ENCODE results near the gene ZNF827. TPM values are rescaled to one million over a fixed set of nuclear protein-coding genes. Genes with fewer than 3 reads are reported as not detected.
A peak's percentile ranks its signal among the peaks of the same experiment; 100 is the strongest.

ZNF827 gene
- polyA plus RNA-seq, 4 donors: 27.5 to 37.4 (median 33.0) TPM

- peak; percentile 80 to 84 (median 82) for DNase-seq (ENCODE audit: low read depth in 4 of 4, low spot score in 3 of 4)
Measured at GRCh38 chr4:145732895-145733880, 205.4 kb downstream of the ZNF827 start.

GRCh38 chr4:145732001-145732815, 206.4 kb downstream of the ZNF827 start:
- no peak for DNase-seq (ENCODE audit: low read depth in 4 of 4, low spot score in 3 of 4)

DNA sequence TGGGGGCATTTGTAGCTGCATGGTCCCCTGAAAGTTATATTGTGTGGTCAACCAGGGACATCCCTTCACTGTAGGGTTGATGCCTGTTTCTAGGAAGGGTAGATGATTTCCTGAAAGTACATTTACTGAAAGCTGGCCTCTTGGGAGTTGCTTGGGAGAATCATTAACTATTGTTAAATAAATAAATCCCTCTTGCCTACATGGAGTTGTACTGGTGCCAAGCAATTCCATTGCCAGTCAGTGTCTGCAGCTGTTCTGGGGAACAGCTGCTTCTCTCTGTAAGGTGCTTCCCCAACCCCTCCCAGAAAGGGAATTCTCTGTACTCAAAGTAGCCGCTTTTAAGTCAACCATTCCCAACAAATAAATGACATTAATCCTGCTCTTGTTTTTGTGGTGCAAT, 207.6 kb downstream of the ZNF827 start:
- no peak for DNase-seq (ENCODE audit: low read depth in 4 of 4, low spot score in 3 of 4)

GRCh38 chr4:145730026-145730425, 208.6 kb downstream of the ZNF827 start:
- DNase-seq (ENCODE audit: low read depth in 4 of 4, low spot score in 3 of 4): no peak

DNA sequence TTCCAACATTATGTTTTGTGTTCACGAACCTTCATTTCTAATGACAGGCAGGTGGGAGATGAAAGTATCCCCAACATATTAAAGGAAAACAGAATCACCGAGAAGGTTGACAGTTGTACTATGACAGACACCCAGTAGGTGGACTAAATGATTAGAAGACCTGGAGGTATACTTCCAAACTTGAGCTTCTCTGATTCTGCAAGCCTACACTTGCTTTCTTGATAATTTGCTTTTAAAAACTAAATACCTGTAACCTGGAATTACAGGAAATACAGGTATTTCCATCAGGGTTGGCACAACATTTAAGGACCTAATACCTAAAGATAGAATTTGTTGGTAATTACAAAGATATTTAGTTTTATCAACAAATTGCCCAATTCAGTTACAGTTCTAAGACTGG, 215.3 kb downstream of the ZNF827 start:
- DNase-seq (ENCODE audit: low read depth in 4 of 4, low spot score in 3 of 4): no peak

- DNase-seq (ENCODE audit: low read depth in 4 of 4, low spot score in 3 of 4): no peak
Measured at GRCh38 chr4:145722561-145722960, 216.1 kb downstream of the ZNF827 start.

DNA sequence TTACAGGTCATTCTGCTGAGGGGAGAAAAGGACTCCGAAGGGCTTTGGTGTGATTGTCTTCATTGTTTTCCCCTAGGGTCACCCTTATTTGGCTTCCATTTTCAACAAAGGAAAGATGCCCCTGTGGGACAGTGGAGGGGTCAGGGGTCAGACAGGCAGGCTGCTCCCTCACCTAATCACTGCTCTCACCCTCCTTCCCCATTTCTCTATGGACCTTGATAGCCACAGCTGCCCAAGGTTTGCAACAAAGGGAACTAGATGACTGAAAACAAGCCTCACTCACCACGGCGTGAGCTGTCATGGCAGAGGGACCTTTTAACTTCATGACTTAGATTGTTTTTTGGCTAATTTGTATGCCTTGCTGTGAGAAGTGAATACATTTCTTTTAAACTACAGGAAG, 218.0 kb downstream of the ZNF827 start:
- no peak for DNase-seq (ENCODE audit: low read depth in 4 of 4, low spot score in 3 of 4)

DNA sequence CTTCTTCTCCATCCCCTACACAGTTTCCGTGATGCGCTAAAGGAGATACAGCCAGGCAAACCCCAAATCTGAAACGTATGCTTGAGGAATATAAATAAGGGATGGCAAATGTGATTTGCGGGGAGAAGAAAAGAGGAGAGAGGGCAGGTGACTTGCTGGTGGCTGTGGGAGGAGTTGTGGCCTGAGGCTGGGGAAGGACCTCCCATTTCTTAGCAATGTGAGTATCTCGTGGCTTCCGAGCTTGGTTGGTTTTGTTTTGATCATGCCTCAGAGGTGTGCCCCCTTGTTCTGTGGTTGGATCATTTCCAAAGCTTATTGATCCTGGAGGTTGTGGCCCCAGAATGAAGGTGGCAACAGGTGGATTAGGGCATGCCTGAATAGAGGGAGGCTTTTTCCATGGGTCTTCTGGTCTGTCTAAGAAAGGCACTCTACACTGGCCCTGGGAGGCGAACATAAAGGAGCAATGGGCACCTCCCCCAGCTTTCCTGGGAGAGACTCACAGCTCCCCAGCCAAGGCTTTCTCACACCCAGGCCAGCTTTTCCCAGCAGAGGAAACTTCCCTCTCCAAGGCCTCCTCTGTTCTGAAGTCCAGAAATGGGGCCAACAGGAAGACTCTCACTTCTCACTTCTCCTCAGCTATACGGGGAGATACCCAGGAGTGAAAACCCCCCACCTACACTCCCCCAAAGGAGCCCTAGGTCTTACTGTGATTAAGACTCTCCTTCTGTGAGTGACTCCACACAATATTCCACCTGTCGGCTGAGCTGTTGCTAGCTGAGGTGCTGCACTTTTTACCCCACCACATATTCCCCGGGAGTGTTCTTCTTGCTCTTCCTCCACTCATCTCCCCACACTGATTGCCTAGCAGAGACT, 218.6 kb downstream of the ZNF827 start:
- DNase-seq (ENCODE audit: low read depth in 4 of 4, low spot score in 3 of 4): no peak

DNA sequence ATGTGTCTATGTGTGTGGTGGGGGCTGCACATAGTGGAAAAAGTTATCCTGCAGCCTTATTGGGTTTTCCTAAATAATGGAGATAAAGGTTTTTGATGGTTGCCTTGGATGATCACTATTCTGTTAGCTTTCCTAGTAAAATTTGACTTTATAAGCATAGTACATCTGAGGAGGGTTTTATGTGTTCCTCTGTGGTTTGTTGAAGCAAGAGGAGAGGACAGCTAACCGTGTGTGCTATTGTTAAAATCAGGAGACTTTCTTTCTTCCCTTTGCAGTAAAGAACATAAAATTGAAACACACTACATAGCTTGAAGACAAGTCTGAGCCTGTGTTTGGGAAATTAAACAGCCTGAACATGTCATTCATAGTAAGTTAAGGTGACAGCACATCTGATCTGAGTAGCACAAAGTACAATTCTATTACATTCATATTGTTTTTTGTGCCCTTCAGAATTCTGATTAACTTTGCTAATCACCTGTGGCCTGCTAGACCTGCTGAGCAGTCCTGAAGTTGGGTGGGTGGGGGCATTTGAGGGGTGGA, 221.9 kb downstream of the ZNF827 start:
- no peak for DNase-seq (ENCODE audit: low read depth in 4 of 4, low spot score in 3 of 4)

GRCh38 chr4:145716200-145716599, 222.4 kb downstream of the ZNF827 start:
- DNase-seq (ENCODE audit: low read depth in 4 of 4, low spot score in 3 of 4): no peak

DNA sequence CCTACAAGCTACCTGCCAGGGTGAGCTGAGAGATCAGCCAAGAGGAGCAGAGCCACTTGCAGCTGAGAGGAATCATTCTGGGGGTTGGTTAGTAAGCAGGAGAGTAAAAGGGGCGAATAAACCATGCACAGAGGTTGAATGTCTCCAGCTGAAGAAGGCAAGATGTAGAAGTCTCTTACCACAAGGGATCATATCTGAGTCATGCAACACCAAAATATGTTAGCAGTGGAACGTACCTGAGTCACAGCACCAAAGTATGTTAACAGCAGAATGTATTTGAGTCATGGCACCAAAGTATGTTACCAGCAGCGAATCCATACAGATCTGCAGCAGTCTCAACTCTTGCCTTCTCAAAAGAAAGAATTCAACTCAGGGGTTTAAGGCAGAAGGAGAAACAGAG, 228.8 kb downstream of the ZNF827 start:
- no peak for DNase-seq (ENCODE audit: low read depth in 4 of 4, low spot score in 3 of 4)

- DNase-seq (ENCODE audit: low read depth in 4 of 4, low spot score in 3 of 4): no peak
Measured at GRCh38 chr4:145709336-145709735, 229.3 kb downstream of the ZNF827 start.

Other genes with a start within 250 kb of the ZNF827 start
- gene LSM6, start 236.9 kb upstream of the ZNF827 start, polyA plus RNA-seq (ENCODE audit: insufficient read length in 4 of 4): 10 to 100 TPM; 57.5 to 66.3 (median 60.0) TPM

Measured in right renal pelvis (tissue), 4 donors.